Stimulated activated naive B cell treated with anti-CD40 and anti-IgM and Interleukin-4, amounts not matched to agents 10 μg/mL and 1 μg/mL and 100 μg/mL, for 72 hours (primary cell): ENCODE measurements around the gene ARHGAP28.

Experiments
- ATAC-seq, 2 donors: fragments of 150-1000 bp; cut with Tn5 transposase; replicated peaks; 2 replicates each; pipeline ENCODE4 v1.10.0; 2021; ENCODE audit warnings: moderate library complexity in 1 of 2
- DNase-seq: peaks from one replicate; pipeline ENCODE4 v3.0.0; 2021
- H3K27ac Mint-ChIP-seq: one replicate; pipeline ENCODE4 v1.8.0; 2022; ENCODE audit warnings: mild to moderate bottlenecking, mixed read lengths
- H3K27me3 Mint-ChIP-seq, 2 donors: one replicate each; pipeline ENCODE4 v1.8.0; 2022; ENCODE audit warnings: mixed read lengths in 2 of 2
- H3K36me3 Mint-ChIP-seq, 2 donors: one replicate each; pipeline ENCODE4 v1.8.0; 2022; ENCODE audit warnings: mixed read lengths in 2 of 2, mild to moderate bottlenecking in 1 of 2
- H3K4me1 Mint-ChIP-seq, 2 donors: one replicate each; pipeline ENCODE4 v1.8.0; 2022; ENCODE audit warnings: mixed read lengths in 2 of 2, mild to moderate bottlenecking in 1 of 2
- H3K4me3 Mint-ChIP-seq, 2 donors: one replicate each; pipeline ENCODE4 v1.8.0; 2022; ENCODE audit warnings: mild to moderate bottlenecking in 2 of 2, mixed read lengths in 2 of 2, moderate library complexity in 1 of 2
- H3K9me3 Mint-ChIP-seq, 2 donors: one replicate each; pipeline ENCODE4 v1.8.0; 2022; ENCODE audit warnings: mixed read lengths in 2 of 2, mild to moderate bottlenecking in 1 of 2

The ARHGAP28 gene

GRCh38 chr18:6722690-6723089 is 6.8 kb upstream of the ARHGAP28 start:
- no peak for ATAC-seq
- Mint-ChIP-seq H3K36me3 (no peaks in the 10 kb centered on the region), H3K4me3 (no peak overlapping the region), H3K9me3 (no peaks in the 10 kb centered on the region), H3K27me3 (peaks cover 7 to 8% of the 10 kb centered on the region in 2 donors), H3K4me1 (no peaks in the 10 kb centered on the region), H3K27ac (no peak overlapping the region)
- no peak for DNase-seq

- Mint-ChIP-seq H3K4me3 (no peak overlapping the region), H3K4me1 (peaks cover 6 to 7% of the 10 kb centered on the region in 2 donors), H3K27me3 (peaks cover 19 to 20% of the 10 kb centered on the region in 2 donors), H3K27ac (no peak overlapping the region), H3K9me3 (no peaks in the 10 kb centered on the region), H3K36me3 (no peaks in the 10 kb centered on the region)
- ATAC-seq (no peak), DNase-seq (no peak)
Measured at GRCh38 chr18:6724331-6724730, 5.2 kb upstream of the ARHGAP28 start.

- no peak for DNase-seq
- Mint-ChIP-seq H3K4me3 (no peak overlapping the region), H3K27ac (no peak overlapping the region), H3K9me3 (no peaks in the 10 kb centered on the region), H3K36me3 (no peaks in the 10 kb centered on the region), H3K27me3 (peaks cover 30 to 43% of the 10 kb centered on the region in 2 donors), H3K4me1 (peaks cover 7 to 8% of the 10 kb centered on the region in 2 donors)
- no peak for ATAC-seq
Measured at GRCh38 chr18:6728331-6728730, 1.2 kb upstream of the ARHGAP28 start.

- no peaks in the 10 kb centered on the region for H3K9me3 Mint-ChIP-seq
- peaks cover 30 to 43% of the 10 kb centered on the region in 2 donors for H3K27me3 Mint-ChIP-seq
- H3K4me1 Mint-ChIP-seq, result peaks cover 7 to 8% of the 10 kb centered on the region in 2 donors
- H3K36me3 Mint-ChIP-seq, result no peaks in the 10 kb centered on the region
- H3K4me3 Mint-ChIP-seq, result peak overlapping the region; percentile 70 to 77
- DNase-seq (no peak), ATAC-seq (no peak)
- H3K27ac Mint-ChIP-seq, result no peak overlapping the region
Measured at GRCh38 chr18:6728809-6729246, 688 bp upstream of the ARHGAP28 start.

- H3K27ac Mint-ChIP-seq, result no peak overlapping the region
- peaks cover 30 to 43% of the 10 kb centered on the region in 2 donors for H3K27me3 Mint-ChIP-seq
- no peaks in the 10 kb centered on the region for H3K9me3 Mint-ChIP-seq
- ATAC-seq (no peak), DNase-seq (no peak)
- H3K4me1 Mint-ChIP-seq, result peaks cover 7 to 8% of the 10 kb centered on the region in 2 donors
- H3K36me3 Mint-ChIP-seq, result no peaks in the 10 kb centered on the region
- no peak overlapping the region for H3K4me3 Mint-ChIP-seq
Measured at GRCh38 chr18:6730416-6731221, 1.1 kb downstream of the ARHGAP28 start.

GRCh38 chr18:6731222-6731596 is 1.7 kb downstream of the ARHGAP28 start:
- DNase-seq (no peak), ATAC-seq (no peak)
- H3K36me3 Mint-ChIP-seq, result no peaks in the 10 kb centered on the region
- H3K4me1 Mint-ChIP-seq, result peaks cover 7 to 8% of the 10 kb centered on the region in 2 donors
- H3K4me3 Mint-ChIP-seq, result no peak overlapping the region
- no peaks in the 10 kb centered on the region for H3K9me3 Mint-ChIP-seq
- H3K27ac Mint-ChIP-seq, result no peak overlapping the region
- peaks cover 30 to 43% of the 10 kb centered on the region in 2 donors for H3K27me3 Mint-ChIP-seq

GRCh38 chr18:6732952-6733351 is 3.4 kb downstream of the ARHGAP28 start:
- no peaks in the 10 kb centered on the region for H3K9me3 Mint-ChIP-seq
- peaks cover 7 to 8% of the 10 kb centered on the region in 2 donors for H3K4me1 Mint-ChIP-seq
- no peak overlapping the region for H3K27ac Mint-ChIP-seq
- no peak overlapping the region for H3K4me3 Mint-ChIP-seq
- H3K36me3 Mint-ChIP-seq, result no peaks in the 10 kb centered on the region
- DNase-seq (no peak), ATAC-seq (no peak)
- H3K27me3 Mint-ChIP-seq, result peaks cover 23 to 35% of the 10 kb centered on the region in 2 donors

- Mint-ChIP-seq H3K9me3 (no peaks in the 10 kb centered on the region), H3K4me1 (peaks cover 7% of the 10 kb centered on the region in 2 donors), H3K27me3 (peaks cover 17 to 28% of the 10 kb centered on the region in 2 donors), H3K36me3 (no peaks in the 10 kb centered on the region), H3K4me3 (no peak overlapping the region), H3K27ac (no peak overlapping the region)
- DNase-seq (no peak), ATAC-seq (no peak)
Measured at GRCh38 chr18:6733758-6734157, 4.2 kb downstream of the ARHGAP28 start.

- no peaks in the 10 kb centered on the region for H3K36me3 Mint-ChIP-seq
Measured at GRCh38 chr18:6734726-6735430, 5.4 kb downstream of the ARHGAP28 start.

GRCh38 chr18:6737833-6738232 is 8.3 kb downstream of the ARHGAP28 start:
- H3K27ac Mint-ChIP-seq, result no peak overlapping the region
- ATAC-seq, result no peak
- H3K9me3 Mint-ChIP-seq, result no peaks in the 10 kb centered on the region
- no peaks in the 10 kb centered on the region for H3K4me1 Mint-ChIP-seq
- H3K4me3 Mint-ChIP-seq, result no peak overlapping the region
- DNase-seq, result no peak
- H3K36me3 Mint-ChIP-seq, result no peaks in the 10 kb centered on the region
- H3K27me3 Mint-ChIP-seq, result no peaks in the 10 kb centered on the region

More at GRCh38 chr18:6734726-6735430, 5.4 kb downstream of the ARHGAP28 start:
- Mint-ChIP-seq H3K4me3 (no peak overlapping the region), H3K27ac (no peak overlapping the region), H3K9me3 (no peaks in the 10 kb centered on the region), H3K27me3 (peaks cover 8 to 21% of the 10 kb centered on the region in 2 donors), H3K4me1 (peaks cover 0 to 1% of the 10 kb centered on the region in 2 donors)
- no peak for DNase-seq
- no peak for ATAC-seq

GRCh38 chr18:6738622-6739021 is 9.1 kb downstream of the ARHGAP28 start:
- no peaks in the 10 kb centered on the region for H3K27me3 Mint-ChIP-seq
- no peak for DNase-seq

GRCh38 chr18:6741232-6741663 is 11.7 kb downstream of the ARHGAP28 start:
- no peak overlapping the region for H3K27ac Mint-ChIP-seq
- no peaks in the 10 kb centered on the region for H3K36me3 Mint-ChIP-seq
- H3K4me1 Mint-ChIP-seq, result no peaks in the 10 kb centered on the region
- ATAC-seq (no peak), DNase-seq (no peak)
- no peaks in the 10 kb centered on the region for H3K27me3 Mint-ChIP-seq
- H3K4me3 Mint-ChIP-seq, result no peak overlapping the region
- no peaks in the 10 kb centered on the region for H3K9me3 Mint-ChIP-seq

More at GRCh38 chr18:6738622-6739021, 9.1 kb downstream of the ARHGAP28 start:
- Mint-ChIP-seq H3K9me3 (no peaks in the 10 kb centered on the region), H3K4me1 (no peaks in the 10 kb centered on the region), H3K36me3 (no peaks in the 10 kb centered on the region), H3K4me3 (no peak overlapping the region), H3K27ac (no peak overlapping the region)
- ATAC-seq, result no peak

- Mint-ChIP-seq H3K27me3 (no peaks in the 10 kb centered on the region), H3K4me3 (no peak overlapping the region)
Measured at GRCh38 chr18:6741786-6742185, 12.3 kb downstream of the ARHGAP28 start.

GRCh38 chr18:6743999-6744398 is 14.5 kb downstream of the ARHGAP28 start:
- H3K27me3 Mint-ChIP-seq, result no peaks in the 10 kb centered on the region
- ATAC-seq (no peak), DNase-seq (no peak)
- no peak overlapping the region for H3K27ac Mint-ChIP-seq
- no peaks in the 10 kb centered on the region for H3K36me3 Mint-ChIP-seq
- H3K4me1 Mint-ChIP-seq, result no peaks in the 10 kb centered on the region
- H3K9me3 Mint-ChIP-seq, result peaks cover 3 to 4% of the 10 kb centered on the region in 2 donors
- H3K4me3 Mint-ChIP-seq, result no peak overlapping the region

More at GRCh38 chr18:6741786-6742185, 12.3 kb downstream of the ARHGAP28 start:
- Mint-ChIP-seq H3K4me1 (no peaks in the 10 kb centered on the region), H3K36me3 (no peaks in the 10 kb centered on the region), H3K9me3 (no peaks in the 10 kb centered on the region), H3K27ac (no peak overlapping the region)
- no peak for DNase-seq
- ATAC-seq, result no peak
